ENCODE data around the gene ADO. TPM values are rescaled to one million over a fixed set of nuclear protein-coding genes. Genes with fewer than 3 reads are reported as not detected.
"Not testable (repeated sequence)": the region's sequence is repeated elsewhere in the genome, so short reads cannot be mapped to it uniquely, and the experiment has no call there.

Gene ADO
- total RNA-seq, result 21.2 TPM

- peak; percentile 77 for DNase-seq (ENCODE audit: low spot score)
Observed at GRCh38 chr10:62804356-62805230, at the start of gene ADO. TSS of gene ADO (plus strand) at chr10:62804720. CDS start at chr10:62805060, 340 bp downstream.

- DNase-seq (ENCODE audit: low spot score), result no peak
Observed at GRCh38 chr10:62754963-62755362, 49.6 kb upstream of the ADO start.

GRCh38 chr10:62755662-62756653, 48.6 kb upstream of the ADO start:
- no peak for DNase-seq (ENCODE audit: low spot score)

- DNase-seq (ENCODE audit: low spot score), result no peak
Observed at GRCh38 chr10:62759599-62760175, 44.8 kb upstream of the ADO start.

GRCh38 chr10:62760401-62760800, 44.1 kb upstream of the ADO start:
- DNase-seq (ENCODE audit: low spot score), result peak; percentile 15

GRCh38 chr10:62761115-62761514, 43.4 kb upstream of the ADO start:
- DNase-seq (ENCODE audit: low spot score), result no peak

- no peak for DNase-seq (ENCODE audit: low spot score)
Observed at GRCh38 chr10:62763155-62763554, 41.4 kb upstream of the ADO start.

GRCh38 chr10:62764011-62764410, 40.5 kb upstream of the ADO start:
- no peak for DNase-seq (ENCODE audit: low spot score)

GRCh38 chr10:62765726-62766125, 38.8 kb upstream of the ADO start:
- no peak for DNase-seq (ENCODE audit: low spot score)

- no peak for DNase-seq (ENCODE audit: low spot score)
Observed at GRCh38 chr10:62766386-62766785, 38.1 kb upstream of the ADO start.

GRCh38 chr10:62769574-62770242, 34.8 kb upstream of the ADO start:
- no peak for DNase-seq (ENCODE audit: low spot score)

- no peak for DNase-seq (ENCODE audit: low spot score)
Observed at GRCh38 chr10:62772186-62772974, 32.1 kb upstream of the ADO start.

GRCh38 chr10:62778125-62778524, 26.4 kb upstream of the ADO start:
- DNase-seq (ENCODE audit: low spot score), result no peak

GRCh38 chr10:62779487-62780248, 24.9 kb upstream of the ADO start:
- peak; percentile 20 for DNase-seq (ENCODE audit: low spot score)

GRCh38 chr10:62784537-62784936, 20.0 kb upstream of the ADO start:
- not testable (repeated sequence) for DNase-seq (ENCODE audit: low spot score)

GRCh38 chr10:62788285-62788684, 16.2 kb upstream of the ADO start:
- not testable (repeated sequence) for DNase-seq (ENCODE audit: low spot score)

GRCh38 chr10:62788861-62789467, 15.6 kb upstream of the ADO start:
- DNase-seq (ENCODE audit: low spot score), result no peak

- DNase-seq (ENCODE audit: low spot score), result no peak
Observed at GRCh38 chr10:62790019-62790555, 14.4 kb upstream of the ADO start.

GRCh38 chr10:62790571-62790970, 13.9 kb upstream of the ADO start:
- no peak for DNase-seq (ENCODE audit: low spot score)

Measured in mucosa of gallbladder (tissue), 1 donor.